Endothelial cell of umbilical vein (primary cell): ENCODE data around the gene RORC. TPM values are rescaled to one million over a fixed set of nuclear protein-coding genes. Genes with fewer than 3 reads are reported as not detected.

Experiments used
- BruUV-seq: library from RNA; stranded (reverse); fragments of 400-500 nt; replicated peaks from 2 replicates; lab custom pipeline; 2021; lab: Mats Ljungman, UMichigan
- CTCF ChIA-PET: fragments of 300-600, 350-600 bp; sonication (Branson Sonifier 250); formaldehyde crosslinking; loops from one replicate; lab custom pipeline; 2021; ENCODE audit warnings: antibody characterized with exemption, inconsistent platforms; lab: Charles Lee
- POLR2A ChIA-PET: fragments of 300-600, 350-600 bp; sonication (Branson Sonifier 250); formaldehyde crosslinking; loops from one replicate; lab custom pipeline; 2021; ENCODE audit warnings: antibody characterized with exemption, inconsistent platforms; lab: Charles Lee
- DNase-seq: peaks from one replicate; pipeline ENCODE4 v3.0.0-alpha.2; 2011; ENCODE audit warnings: low read depth, low spot score
- FAIRE-seq: peaks from 2 replicates; lab custom pipeline; 2011; peaks lifted over from hg19 to GRCh38; lab: Jason Lieb, UNC
- H2AFZ ChIP-seq: 2 replicates; pipeline ENCODE4 v1.6.0; 2012; ENCODE audit warnings: low read depth, low read length, control low read depth, inconsistent platforms
- H3K27ac ChIP-seq: 2 replicates; pipeline ENCODE4 v1.5.1; 2011; ENCODE audit warnings: low read depth, mild to moderate bottlenecking, control low read depth, low read length, moderate library complexity; ENCODE audit not compliant: insufficient read depth
- H3K27me3 ChIP-seq, 2 experiments: 2 replicates each; pipeline versions ENCODE4 v1.6.0 to v1.6.1; 2011; ENCODE audit warnings: low read length in 2 of 2, mixed read lengths in 1 of 2; ENCODE audit not compliant: control insufficient read depth in 2 of 2, insufficient read depth in 2 of 2
- H3K36me3 ChIP-seq, 2 experiments: 2 replicates in 1 of 2; 3 replicates in 1 of 2; pipeline ENCODE4 v1.5.1; 2011; ENCODE audit warnings: low read length in 2 of 2, mild to moderate bottlenecking in 1 of 2, moderate library complexity in 1 of 2; ENCODE audit not compliant: control insufficient read depth in 2 of 2, insufficient read depth in 2 of 2; ENCODE audit errors: extremely low read depth in 1 of 2
- H3K4me1 ChIP-seq: 3 replicates; pipeline ENCODE4 v1.5.1; 2011; ENCODE audit warnings: mild to moderate bottlenecking, low read length; ENCODE audit not compliant: control insufficient read depth, insufficient read depth; ENCODE audit errors: extremely low read depth
- H3K4me2 ChIP-seq: 2 replicates; pipeline ENCODE4 v1.6.1; 2011; ENCODE audit warnings: low read length, control low read depth, mixed read lengths; ENCODE audit not compliant: insufficient read depth
- H3K4me3 ChIP-seq, 3 experiments: fragments of 200-600 bp in 1 of 3; sonication (generic), shearing (Covaris generic) in 1 of 3; replicated peaks in 1 of 3; 2 replicates each; pipeline ENCODE4 v1.5.1; 2011 to 2016; ENCODE audit warnings: control low read depth in 3 of 3, low read length in 3 of 3, mild to moderate bottlenecking in 2 of 3, inconsistent platforms in 1 of 3, low read depth in 1 of 3, moderate library complexity in 1 of 3; ENCODE audit not compliant: insufficient read depth in 1 of 3
- H3K79me2 ChIP-seq: 2 replicates; pipeline ENCODE4 v1.6.0; 2012; ENCODE audit warnings: low read length, inconsistent platforms; ENCODE audit not compliant: control insufficient read depth, insufficient read depth
- H3K9ac ChIP-seq: replicated peaks from 2 replicates; pipeline ENCODE3; 2011; ENCODE audit warnings: low read length, control low read depth; ENCODE audit not compliant: insufficient read depth; ENCODE audit errors: extremely low read depth
- H3K9me1 ChIP-seq: replicated peaks from 3 replicates; pipeline ENCODE4 v1.6.0; 2011; ENCODE audit warnings: mild to moderate bottlenecking, low read length; ENCODE audit not compliant: control insufficient read depth, insufficient read depth; ENCODE audit errors: extremely low read depth
- H3K9me3 ChIP-seq: replicated peaks from 2 replicates; pipeline ENCODE4 v1.5.1; 2012; ENCODE audit warnings: low read length, inconsistent platforms; ENCODE audit not compliant: control insufficient read depth, insufficient read depth
- H4K20me1 ChIP-seq: replicated peaks from 2 replicates; pipeline ENCODE3; 2011; ENCODE audit warnings: mild to moderate bottlenecking, low read length; ENCODE audit not compliant: control insufficient read depth, insufficient read depth; ENCODE audit errors: extremely low read depth
- EZH2 ChIP-seq: IDR thresholded peaks from 2 replicates; pipeline ENCODE4 v1.6.1; 2012; ENCODE audit warnings: borderline replicate concordance, low read depth, mild to moderate bottlenecking, moderate library complexity, low read length, inconsistent platforms; ENCODE audit not compliant: severe bottlenecking
- FOS ChIP-seq: IDR thresholded peaks from 2 replicates; pipeline ENCODE4 v1.6.1; 2011; ENCODE audit warnings: mild to moderate bottlenecking, low read length, moderate library complexity, borderline replicate concordance; ENCODE audit not compliant: insufficient read depth
- GATA2 ChIP-seq: IDR thresholded peaks from 2 replicates; pipeline ENCODE4 v1.7.0; 2011; ENCODE audit warnings: low read depth, mild to moderate bottlenecking, moderate library complexity, mixed read lengths, low read length; ENCODE audit not compliant: insufficient read length, insufficient read depth
- JUN ChIP-seq: IDR thresholded peaks from 2 replicates; pipeline ENCODE4 v1.6.1; 2011; ENCODE audit warnings: borderline replicate concordance, low read depth; ENCODE audit not compliant: insufficient read length, insufficient read depth
- MYC ChIP-seq: IDR thresholded peaks from one replicate; pipeline ENCODE4 v1.6.1; 2011; ENCODE audit warnings: mild to moderate bottlenecking, low read depth, low read length
- POLR2A ChIP-seq: IDR thresholded peaks from 2 replicates; pipeline ENCODE4 v1.6.1; 2012; ENCODE audit warnings: low read depth, mild to moderate bottlenecking, control low read depth, low read length
- POLR2AphosphoS5 ChIP-seq: IDR thresholded peaks from 2 replicates; pipeline ENCODE4 v1.6.1; 2012; ENCODE audit warnings: low read depth, mild to moderate bottlenecking, control low read depth, low read length, moderate library complexity; ENCODE audit not compliant: insufficient read depth
- dilution Hi-C: fragments of 300-500 bp; cut with MboI; formaldehyde crosslinking; loops from one replicate; pipeline ENCODE4 v1.15.0; 2019; ENCODE audit warnings: low sequenced_read_pairs; ENCODE audit not compliant: extremely low pct_ligation_motif_present
- intact Hi-C: fragments of 100-400 bp; cut with micrococcal nuclease; formaldehyde crosslinking; loops from one replicate; pipeline ENCODE4 v1.10.0; 2022
- polyA plus RNA-seq, 4 experiments: library from polyadenylated mRNA; depleted of rRNA in 3 of 4; stranded (reverse) in 3 of 4; unstranded in 1 of 4; fragments of >200 nt; gene quantifications; 2 replicates each; pipeline versions ENCODE4 v1.2.1 to v1.2.3, GENCODE V29; 2011 to 2012; ENCODE audit warnings: missing spikeins in 1 of 4
- total RNA-seq: library from RNA; stranded (reverse); gene quantifications from 2 replicates; pipeline ENCODE4 v1.2.3, GENCODE V29; 2021
- TF ChIP-seq, protein P1 (sequence below), 2 donors: IDR thresholded peaks; 1 replicate in 1 of 2; 2 replicates in 1 of 2; pipeline ENCODE4 v1.5.1; 2011; ENCODE audit warnings: low read length in 2 of 2, mild to moderate bottlenecking in 2 of 2, moderate library complexity in 2 of 2, control low read depth in 1 of 2, inconsistent platforms in 1 of 2, low read depth in 1 of 2; ENCODE audit not compliant: insufficient read depth in 1 of 2; ENCODE audit errors: extremely low read depth in 1 of 2
- TF ChIP-seq, protein P2 (sequence below): IDR thresholded peaks from 2 replicates; pipeline ENCODE4 v1.6.1; 2011; ENCODE audit not compliant: insufficient read depth, insufficient read length

The RORC gene
- total and polyA plus RNA-seq, 2 donors (not counting 3 experiments of a cell fraction or from before 2014, with no cell fraction given) = not detected

DNA sequence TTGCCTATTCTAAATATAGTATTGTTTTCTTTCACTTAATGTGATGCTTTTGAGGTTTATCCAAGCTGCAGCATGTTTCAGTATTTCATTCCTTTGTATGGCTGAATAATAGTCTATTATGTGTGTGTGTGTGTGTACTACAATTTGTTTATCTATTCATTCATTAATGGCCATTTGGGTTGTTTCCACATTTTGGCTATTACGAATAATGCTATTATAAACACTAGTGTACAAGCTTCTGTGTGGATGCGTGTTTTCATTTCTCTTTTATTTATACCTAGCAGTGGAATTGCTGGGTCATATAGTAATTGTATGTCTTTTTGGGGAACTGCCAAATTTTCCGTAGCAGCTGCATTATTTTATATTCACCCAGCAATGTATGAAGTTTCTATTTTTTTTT lies 36.9 kb upstream of the RORC start:
- CTCF ChIA-PET = interaction anchor here (0.8 kb wide), 1 partner anchor 10 kb away, joined by 3 read pairs; no protein-coding TSS in a partner anchor
- H2AFZ ChIP-seq = peak overlapping the region; percentile 59

More for the DNA sequence above, 36.9 kb upstream of the RORC start:
- H3K9ac ChIP-seq = no peak overlapping the region
- DNase-seq (peak; percentile 63), FAIRE-seq (no peak)
- no peaks in the 10 kb centered on the region for H3K79me2 ChIP-seq
- dilution Hi-C loops (no loop called here), intact Hi-C loops (loop anchor here (2.0 kb wide), 1 partner anchor 20 kb away; no protein-coding TSS in a partner anchor)
- H3K4me1 ChIP-seq = peaks cover 16% of the 10 kb centered on the region
- peak overlapping the region; percentile 36 for H3K27ac ChIP-seq
- no peak overlapping the region for H3K4me3 ChIP-seq
- TF ChIP-seq, protein P1, sequence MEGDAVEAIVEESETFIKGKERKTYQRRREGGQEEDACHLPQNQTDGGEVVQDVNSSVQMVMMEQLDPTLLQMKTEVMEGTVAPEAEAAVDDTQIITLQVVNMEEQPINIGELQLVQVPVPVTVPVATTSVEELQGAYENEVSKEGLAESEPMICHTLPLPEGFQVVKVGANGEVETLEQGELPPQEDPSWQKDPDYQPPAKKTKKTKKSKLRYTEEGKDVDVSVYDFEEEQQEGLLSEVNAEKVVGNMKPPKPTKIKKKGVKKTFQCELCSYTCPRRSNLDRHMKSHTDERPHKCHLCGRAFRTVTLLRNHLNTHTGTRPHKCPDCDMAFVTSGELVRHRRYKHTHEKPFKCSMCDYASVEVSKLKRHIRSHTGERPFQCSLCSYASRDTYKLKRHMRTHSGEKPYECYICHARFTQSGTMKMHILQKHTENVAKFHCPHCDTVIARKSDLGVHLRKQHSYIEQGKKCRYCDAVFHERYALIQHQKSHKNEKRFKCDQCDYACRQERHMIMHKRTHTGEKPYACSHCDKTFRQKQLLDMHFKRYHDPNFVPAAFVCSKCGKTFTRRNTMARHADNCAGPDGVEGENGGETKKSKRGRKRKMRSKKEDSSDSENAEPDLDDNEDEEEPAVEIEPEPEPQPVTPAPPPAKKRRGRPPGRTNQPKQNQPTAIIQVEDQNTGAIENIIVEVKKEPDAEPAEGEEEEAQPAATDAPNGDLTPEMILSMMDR (IDR thresholded peaks at IDR 0.05; ENCODE audit: extremely low read depth in 1 of 2, insufficient read depth in 1 of 2, low read depth in 1 of 2, low read length in 2 of 2) = no peak
- no peak for TF ChIP-seq POLR2AphosphoS5
- no peak for TF ChIP-seq MYC
- TF ChIP-seq JUN = no peak
- TF ChIP-seq, protein P2, sequence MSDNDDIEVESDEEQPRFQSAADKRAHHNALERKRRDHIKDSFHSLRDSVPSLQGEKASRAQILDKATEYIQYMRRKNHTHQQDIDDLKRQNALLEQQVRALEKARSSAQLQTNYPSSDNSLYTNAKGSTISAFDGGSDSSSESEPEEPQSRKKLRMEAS = no peak
- TF ChIP-seq EZH2 = no peak
- TF ChIP-seq POLR2A = no peak
- TF ChIP-seq FOS = no peak
- TF ChIP-seq GATA2 = no peak
- no peaks in the 10 kb centered on the region for H3K9me3 ChIP-seq
- no peaks in the 10 kb centered on the region for H3K27me3 ChIP-seq
- no peaks in the 10 kb centered on the region for H3K36me3 ChIP-seq
- no TSS peak for BruUV-seq
- H4K20me1 ChIP-seq = no peaks in the 10 kb centered on the region
- H3K4me2 ChIP-seq = peak overlapping the region; percentile 30
- H3K9me1 ChIP-seq = no peaks in the 10 kb centered on the region
- POLR2A ChIA-PET = no interaction called here
